Stimulated activated naive CD8-positive, alpha-beta T cell treated with anti-CD3 and anti-CD28 coated beads, Interleukin-15, Interleukin-2, amounts not matched to agents 100 ng/mL and 50 ng/mL, for 24 hours (primary cell): ENCODE data around the gene PLAAT1.

Source experiments
- H3K27ac Mint-ChIP-seq: one replicate; pipeline ENCODE4 v1.8.0; 2021; ENCODE audit warnings: mild to moderate bottlenecking, mixed read lengths
- H3K27me3 Mint-ChIP-seq: one replicate; pipeline ENCODE4 v1.8.0; 2021; ENCODE audit warnings: mixed read lengths
- H3K36me3 Mint-ChIP-seq: one replicate; pipeline ENCODE4 v1.8.0; 2021; ENCODE audit warnings: low read depth, mixed read lengths
- H3K4me1 Mint-ChIP-seq: one replicate; pipeline ENCODE4 v1.8.0; 2021; ENCODE audit warnings: low read depth, mixed read lengths
- H3K4me3 Mint-ChIP-seq: one replicate; pipeline ENCODE4 v1.8.0; 2021; ENCODE audit warnings: mild to moderate bottlenecking, mixed read lengths
- H3K9me3 Mint-ChIP-seq: one replicate; pipeline ENCODE4 v1.8.0; 2021; ENCODE audit warnings: mixed read lengths

The PLAAT1 gene

GRCh38 chr3:193236599-193236998 is 4.4 kb upstream of the PLAAT1 start:
- no peak overlapping the region for H3K27ac Mint-ChIP-seq
- H3K4me1 Mint-ChIP-seq: no peaks in the 10 kb centered on the region
- H3K36me3 Mint-ChIP-seq: no peaks in the 10 kb centered on the region
- H3K27me3 Mint-ChIP-seq: peaks cover 30% of the 10 kb centered on the region
- H3K9me3 Mint-ChIP-seq: no peaks in the 10 kb centered on the region
- no peak overlapping the region for H3K4me3 Mint-ChIP-seq

DNA sequence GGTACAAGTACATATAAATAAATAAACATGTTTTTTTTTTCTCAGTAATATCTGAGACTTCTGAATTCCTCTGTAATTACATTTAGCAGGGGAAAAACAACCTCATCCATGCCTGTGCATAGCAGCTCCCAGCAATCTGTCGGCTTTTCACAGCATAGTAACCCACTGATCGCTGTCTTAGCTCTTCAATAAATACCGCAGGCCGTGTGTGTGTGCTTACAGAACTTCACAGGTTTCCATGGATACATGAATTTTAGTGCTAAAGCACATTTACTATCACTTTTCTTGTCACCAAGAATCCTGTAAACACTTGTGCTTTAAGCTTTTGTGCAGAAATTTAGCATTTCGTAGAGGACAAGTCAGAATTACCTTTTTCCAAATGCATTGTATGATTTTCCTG is 4.0 kb upstream of the PLAAT1 start:
- Mint-ChIP-seq H3K36me3 (no peaks in the 10 kb centered on the region), H3K27me3 (peaks cover 34% of the 10 kb centered on the region), H3K4me3 (no peak overlapping the region), H3K9me3 (peaks cover under 1% of the 10 kb centered on the region), H3K4me1 (no peaks in the 10 kb centered on the region), H3K27ac (no peak overlapping the region)

GRCh38 chr3:193240436-193240849 is 579 bp upstream of the PLAAT1 start:
- Mint-ChIP-seq H3K27me3 (peaks cover 50% of the 10 kb centered on the region), H3K27ac (no peak overlapping the region), H3K4me1 (no peaks in the 10 kb centered on the region), H3K36me3 (no peaks in the 10 kb centered on the region), H3K9me3 (peaks cover 4% of the 10 kb centered on the region), H3K4me3 (peak overlapping the region; percentile 30)

GRCh38 chr3:193241716-193242115 is 694 bp downstream of the PLAAT1 start:
- no peaks in the 10 kb centered on the region for H3K36me3 Mint-ChIP-seq
- H3K27ac Mint-ChIP-seq: no peak overlapping the region
- H3K4me1 Mint-ChIP-seq: no peaks in the 10 kb centered on the region
- H3K4me3 Mint-ChIP-seq: no peak overlapping the region
- peaks cover 4% of the 10 kb centered on the region for H3K9me3 Mint-ChIP-seq
- peaks cover 50% of the 10 kb centered on the region for H3K27me3 Mint-ChIP-seq

- Mint-ChIP-seq H3K4me1 (no peaks in the 10 kb centered on the region), H3K27me3 (peaks cover 44% of the 10 kb centered on the region), H3K27ac (no peak overlapping the region), H3K36me3 (no peaks in the 10 kb centered on the region), H3K9me3 (peaks cover 14% of the 10 kb centered on the region), H3K4me3 (no peak overlapping the region)
Observed at GRCh38 chr3:193243571-193243970, 2.5 kb downstream of the PLAAT1 start.

GRCh38 chr3:193248848-193249468 is 7.9 kb downstream of the PLAAT1 start:
- H3K4me1 Mint-ChIP-seq: no peaks in the 10 kb centered on the region
- H3K27me3 Mint-ChIP-seq: no peaks in the 10 kb centered on the region
- H3K36me3 Mint-ChIP-seq: no peaks in the 10 kb centered on the region
- H3K9me3 Mint-ChIP-seq: peaks cover 26% of the 10 kb centered on the region
- H3K4me3 Mint-ChIP-seq: no peak overlapping the region
- no peak overlapping the region for H3K27ac Mint-ChIP-seq

DNA sequence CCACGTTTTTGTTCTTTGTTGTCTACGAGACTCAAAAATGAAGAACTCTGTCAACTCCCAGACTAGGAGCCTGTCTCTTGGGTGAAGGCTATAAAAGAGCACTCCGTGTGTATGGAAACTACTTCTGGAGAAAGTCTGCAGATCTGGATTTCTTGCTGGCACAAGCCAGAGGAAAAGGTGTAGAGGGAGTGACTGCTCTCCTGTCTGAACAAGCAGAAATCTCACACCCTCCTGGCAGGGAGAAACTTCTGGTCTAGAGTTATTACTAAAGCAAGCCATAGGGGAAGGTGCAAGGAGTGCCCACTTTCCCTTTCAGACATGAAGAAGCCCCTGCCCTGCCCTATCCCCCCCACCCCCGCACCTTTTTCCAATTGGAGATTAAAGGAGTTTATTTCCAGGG is 9.5 kb downstream of the PLAAT1 start:
- H3K27ac Mint-ChIP-seq: no peak overlapping the region
- peaks cover 26% of the 10 kb centered on the region for H3K9me3 Mint-ChIP-seq
- no peaks in the 10 kb centered on the region for H3K36me3 Mint-ChIP-seq
- H3K4me3 Mint-ChIP-seq: no peak overlapping the region
- H3K27me3 Mint-ChIP-seq: peaks cover under 1% of the 10 kb centered on the region
- no peaks in the 10 kb centered on the region for H3K4me1 Mint-ChIP-seq

GRCh38 chr3:193253986-193254660 is 13.1 kb downstream of the PLAAT1 start:
- Mint-ChIP-seq H3K27me3 (peaks cover 8% of the 10 kb centered on the region), H3K9me3 (peaks cover 10% of the 10 kb centered on the region), H3K4me3 (no peak overlapping the region), H3K27ac (no peak overlapping the region), H3K4me1 (no peaks in the 10 kb centered on the region), H3K36me3 (no peaks in the 10 kb centered on the region)

GRCh38 chr3:193261970-193262369 is 20.9 kb downstream of the PLAAT1 start:
- no peak overlapping the region for H3K27ac Mint-ChIP-seq
- H3K27me3 Mint-ChIP-seq: no peaks in the 10 kb centered on the region
- no peaks in the 10 kb centered on the region for H3K4me1 Mint-ChIP-seq
- no peaks in the 10 kb centered on the region for H3K36me3 Mint-ChIP-seq
- no peak overlapping the region for H3K4me3 Mint-ChIP-seq
- H3K9me3 Mint-ChIP-seq: no peaks in the 10 kb centered on the region

GRCh38 chr3:193262707-193263106 is 21.7 kb downstream of the PLAAT1 start:
- Mint-ChIP-seq H3K27ac (no peak overlapping the region), H3K36me3 (no peaks in the 10 kb centered on the region), H3K9me3 (no peaks in the 10 kb centered on the region), H3K27me3 (no peaks in the 10 kb centered on the region), H3K4me3 (no peak overlapping the region), H3K4me1 (no peaks in the 10 kb centered on the region)

- no peak overlapping the region for H3K4me3 Mint-ChIP-seq
- no peak overlapping the region for H3K27ac Mint-ChIP-seq
- H3K4me1 Mint-ChIP-seq: no peaks in the 10 kb centered on the region
- no peaks in the 10 kb centered on the region for H3K27me3 Mint-ChIP-seq
- no peaks in the 10 kb centered on the region for H3K36me3 Mint-ChIP-seq
- H3K9me3 Mint-ChIP-seq: no peaks in the 10 kb centered on the region
Observed at GRCh38 chr3:193269343-193270028, 28.5 kb downstream of the PLAAT1 start.

- Mint-ChIP-seq H3K4me3 (no peak overlapping the region), H3K9me3 (no peaks in the 10 kb centered on the region), H3K36me3 (no peaks in the 10 kb centered on the region), H3K27ac (no peak overlapping the region), H3K4me1 (no peaks in the 10 kb centered on the region), H3K27me3 (no peaks in the 10 kb centered on the region)
Observed at GRCh38 chr3:193270451-193270850, 29.4 kb downstream of the PLAAT1 start.

GRCh38 chr3:193271101-193271840 is 30.2 kb downstream of the PLAAT1 start:
- Mint-ChIP-seq H3K4me3 (no peak overlapping the region), H3K4me1 (no peaks in the 10 kb centered on the region), H3K9me3 (no peaks in the 10 kb centered on the region), H3K27ac (no peak overlapping the region), H3K36me3 (no peaks in the 10 kb centered on the region), H3K27me3 (no peaks in the 10 kb centered on the region)

- H3K36me3 Mint-ChIP-seq: no peaks in the 10 kb centered on the region
- no peak overlapping the region for H3K4me3 Mint-ChIP-seq
- no peaks in the 10 kb centered on the region for H3K27me3 Mint-ChIP-seq
- no peak overlapping the region for H3K27ac Mint-ChIP-seq
- no peaks in the 10 kb centered on the region for H3K4me1 Mint-ChIP-seq
- H3K9me3 Mint-ChIP-seq: peaks cover 18% of the 10 kb centered on the region
Observed at GRCh38 chr3:193292386-193292785, 51.4 kb downstream of the PLAAT1 start.

- H3K4me3 Mint-ChIP-seq: no peak overlapping the region
- no peaks in the 10 kb centered on the region for H3K4me1 Mint-ChIP-seq
- H3K9me3 Mint-ChIP-seq: peaks cover 7% of the 10 kb centered on the region
- no peak overlapping the region for H3K27ac Mint-ChIP-seq
- no peaks in the 10 kb centered on the region for H3K36me3 Mint-ChIP-seq
- no peaks in the 10 kb centered on the region for H3K27me3 Mint-ChIP-seq
Observed at GRCh38 chr3:193295985-193296384, 55.0 kb downstream of the PLAAT1 start.
